ENCODE measurements around the gene FNDC3B.

Gene FNDC3B

GRCh38 chr3:172161133-172161789 lies 121.9 kb downstream of the FNDC3B start:
- no peak for DNase-seq (ENCODE audit: low spot score)
- Histone ChIP-seq H3K27ac (peak overlapping the region in 1 of 2 donors; percentile 40), H3K4me3 (no peak overlapping the region)
- no peak for TF ChIP-seq CTCF (IDR thresholded peaks at IDR 0.05)

- Histone ChIP-seq H3K4me3 (no peak overlapping the region), H3K27ac (no peak overlapping the region)
- no peak for DNase-seq (ENCODE audit: low spot score)
- TF ChIP-seq CTCF (IDR thresholded peaks at IDR 0.05): no peak
Measured at GRCh38 chr3:172161959-172162358, 122.6 kb downstream of the FNDC3B start.

- no peak for TF ChIP-seq CTCF (IDR thresholded peaks at IDR 0.05)
- Histone ChIP-seq H3K27ac (no peak overlapping the region), H3K4me3 (no peak overlapping the region)
- DNase-seq (ENCODE audit: low spot score): no peak
Measured at GRCh38 chr3:172163320-172163719, 123.9 kb downstream of the FNDC3B start.

- no peak overlapping the region for H3K4me3 ChIP-seq
- no peak overlapping the region for H3K27ac ChIP-seq
- no peak for DNase-seq (ENCODE audit: low spot score)
- no peak for TF ChIP-seq CTCF (IDR thresholded peaks at IDR 0.05)
Measured at GRCh38 chr3:172164620-172165362, 125.4 kb downstream of the FNDC3B start.

- H3K27ac ChIP-seq: no peak overlapping the region
- no peak for TF ChIP-seq CTCF (IDR thresholded peaks at IDR 0.05)
- DNase-seq (ENCODE audit: low spot score): no peak
- no peak overlapping the region for H3K4me3 ChIP-seq
Measured at GRCh38 chr3:172166261-172166660, 126.9 kb downstream of the FNDC3B start.

GRCh38 chr3:172166890-172167289 lies 127.5 kb downstream of the FNDC3B start:
- no peak overlapping the region for H3K4me3 ChIP-seq
- H3K27ac ChIP-seq: no peak overlapping the region
- TF ChIP-seq CTCF (IDR thresholded peaks at IDR 0.05): no peak
- DNase-seq (ENCODE audit: low spot score): no peak

All from coronary artery (tissue), 2 donors.